DOHH2 (cell line): Measurements from ENCODE around the gene DHTKD1.

Experiments
- EZH2phosphoT487 ChIP-seq: fragments of 200-600 bp; sonication (generic); IDR thresholded peaks from 2 replicates; pipeline ENCODE4 v1.6.1; 2017; ENCODE audit warnings: borderline replicate concordance, mild to moderate bottlenecking, antibody characterized with exemption, low read length, moderate library complexity, mixed read lengths
- TF ChIP-seq, protein P1 (sequence below): fragments of 200-600 bp; sonication (generic); IDR thresholded peaks from one replicate; pipeline ENCODE4 v1.5.1; 2014; ENCODE audit warnings: antibody characterized with exemption, mild to moderate bottlenecking, low read depth, low read length; ENCODE audit not compliant: poor library complexity, severe bottlenecking

DNA sequence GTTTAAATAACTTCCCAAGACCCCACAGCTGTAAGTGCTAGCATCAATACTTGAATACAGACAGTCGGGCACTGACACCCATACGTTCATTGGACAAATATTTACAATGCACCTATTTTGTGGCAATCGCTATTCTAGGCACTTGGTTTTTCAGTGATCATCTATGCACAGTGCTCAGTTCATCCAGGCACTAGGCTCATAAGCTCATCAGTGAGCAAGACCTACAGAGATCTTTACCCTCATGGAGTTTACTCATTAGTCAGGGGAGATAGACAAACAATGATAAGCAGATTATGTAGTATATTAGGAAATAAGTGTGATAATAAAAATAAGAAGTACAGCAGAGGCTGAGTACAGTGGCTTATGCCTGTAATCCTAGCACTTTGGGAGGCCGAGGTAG lies 7.6 kb upstream of the DHTKD1 start:
- TF ChIP-seq, protein P1, sequence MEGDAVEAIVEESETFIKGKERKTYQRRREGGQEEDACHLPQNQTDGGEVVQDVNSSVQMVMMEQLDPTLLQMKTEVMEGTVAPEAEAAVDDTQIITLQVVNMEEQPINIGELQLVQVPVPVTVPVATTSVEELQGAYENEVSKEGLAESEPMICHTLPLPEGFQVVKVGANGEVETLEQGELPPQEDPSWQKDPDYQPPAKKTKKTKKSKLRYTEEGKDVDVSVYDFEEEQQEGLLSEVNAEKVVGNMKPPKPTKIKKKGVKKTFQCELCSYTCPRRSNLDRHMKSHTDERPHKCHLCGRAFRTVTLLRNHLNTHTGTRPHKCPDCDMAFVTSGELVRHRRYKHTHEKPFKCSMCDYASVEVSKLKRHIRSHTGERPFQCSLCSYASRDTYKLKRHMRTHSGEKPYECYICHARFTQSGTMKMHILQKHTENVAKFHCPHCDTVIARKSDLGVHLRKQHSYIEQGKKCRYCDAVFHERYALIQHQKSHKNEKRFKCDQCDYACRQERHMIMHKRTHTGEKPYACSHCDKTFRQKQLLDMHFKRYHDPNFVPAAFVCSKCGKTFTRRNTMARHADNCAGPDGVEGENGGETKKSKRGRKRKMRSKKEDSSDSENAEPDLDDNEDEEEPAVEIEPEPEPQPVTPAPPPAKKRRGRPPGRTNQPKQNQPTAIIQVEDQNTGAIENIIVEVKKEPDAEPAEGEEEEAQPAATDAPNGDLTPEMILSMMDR = no peak
- no peak for TF ChIP-seq EZH2phosphoT487
